Fibroblast of villous mesenchyme (primary cell): Measurements from ENCODE around the gene SLC48A1. TPM values are rescaled to one million over a fixed set of nuclear protein-coding genes. Genes with fewer than 3 reads are reported as not detected.
"Not testable (repeated sequence)": the region's sequence is repeated elsewhere in the genome, so short reads cannot be mapped to it uniquely, and the experiment has no call there.

ENCODE experiments used
- DNase-seq: peaks from one replicate; pipeline ENCODE4 v3.0.0-alpha.2; 2010; ENCODE audit warnings: low read depth
- H3K4me3 ChIP-seq: 2 replicates; pipeline ENCODE4 v1.5.1; 2011; ENCODE audit warnings: low read depth, mild to moderate bottlenecking, low read length
- total RNA-seq: library from RNA; depleted of rRNA; stranded (reverse); fragments of >200 nt; gene quantifications from 2 replicates; pipeline ENCODE4 v1.2.3, GENCODE V29; 2012
- TF ChIP-seq, protein P1 (sequence below): IDR thresholded peaks from 2 replicates; pipeline ENCODE4 v1.5.1; 2012; ENCODE audit warnings: low read depth, mild to moderate bottlenecking, low read length; ENCODE audit not compliant: insufficient read depth

Gene SLC48A1
- total RNA-seq, 1 donor: 19.4 TPM

DNA sequence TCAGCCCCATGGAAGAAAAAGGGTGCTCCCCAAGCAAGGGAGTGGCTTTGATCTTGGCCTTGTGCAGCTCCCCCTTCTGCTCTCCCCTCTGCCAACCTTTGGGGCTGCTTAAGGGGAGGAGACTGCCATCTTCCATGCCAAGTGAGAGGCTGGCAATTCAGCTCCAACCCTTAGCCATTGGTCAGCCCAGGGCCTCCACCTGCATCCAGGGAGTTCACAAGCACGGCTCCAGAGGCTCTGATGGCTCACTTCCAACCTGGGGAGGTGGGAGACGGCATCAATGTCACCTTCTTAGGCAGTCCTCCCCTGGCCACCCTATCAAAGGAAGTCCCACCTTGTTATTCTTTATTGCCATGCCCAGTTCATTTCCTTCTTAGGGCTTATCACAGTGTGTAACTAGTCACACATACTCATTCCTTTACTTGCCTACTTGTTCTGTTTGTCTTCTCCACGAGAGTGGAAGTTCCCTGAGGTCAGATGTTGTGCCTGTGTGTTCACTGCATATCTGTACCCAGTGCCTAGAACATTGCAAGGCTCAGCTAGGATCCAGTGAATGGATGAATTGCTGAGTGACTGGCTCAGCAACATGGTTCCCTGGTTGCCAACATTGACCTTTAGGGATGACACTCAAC lies 41.6 kb downstream of the SLC48A1 start:
- no peak for DNase-seq
- no peak overlapping the region for H3K4me3 ChIP-seq
- TF ChIP-seq, protein P1, sequence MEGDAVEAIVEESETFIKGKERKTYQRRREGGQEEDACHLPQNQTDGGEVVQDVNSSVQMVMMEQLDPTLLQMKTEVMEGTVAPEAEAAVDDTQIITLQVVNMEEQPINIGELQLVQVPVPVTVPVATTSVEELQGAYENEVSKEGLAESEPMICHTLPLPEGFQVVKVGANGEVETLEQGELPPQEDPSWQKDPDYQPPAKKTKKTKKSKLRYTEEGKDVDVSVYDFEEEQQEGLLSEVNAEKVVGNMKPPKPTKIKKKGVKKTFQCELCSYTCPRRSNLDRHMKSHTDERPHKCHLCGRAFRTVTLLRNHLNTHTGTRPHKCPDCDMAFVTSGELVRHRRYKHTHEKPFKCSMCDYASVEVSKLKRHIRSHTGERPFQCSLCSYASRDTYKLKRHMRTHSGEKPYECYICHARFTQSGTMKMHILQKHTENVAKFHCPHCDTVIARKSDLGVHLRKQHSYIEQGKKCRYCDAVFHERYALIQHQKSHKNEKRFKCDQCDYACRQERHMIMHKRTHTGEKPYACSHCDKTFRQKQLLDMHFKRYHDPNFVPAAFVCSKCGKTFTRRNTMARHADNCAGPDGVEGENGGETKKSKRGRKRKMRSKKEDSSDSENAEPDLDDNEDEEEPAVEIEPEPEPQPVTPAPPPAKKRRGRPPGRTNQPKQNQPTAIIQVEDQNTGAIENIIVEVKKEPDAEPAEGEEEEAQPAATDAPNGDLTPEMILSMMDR: no peak

DNA sequence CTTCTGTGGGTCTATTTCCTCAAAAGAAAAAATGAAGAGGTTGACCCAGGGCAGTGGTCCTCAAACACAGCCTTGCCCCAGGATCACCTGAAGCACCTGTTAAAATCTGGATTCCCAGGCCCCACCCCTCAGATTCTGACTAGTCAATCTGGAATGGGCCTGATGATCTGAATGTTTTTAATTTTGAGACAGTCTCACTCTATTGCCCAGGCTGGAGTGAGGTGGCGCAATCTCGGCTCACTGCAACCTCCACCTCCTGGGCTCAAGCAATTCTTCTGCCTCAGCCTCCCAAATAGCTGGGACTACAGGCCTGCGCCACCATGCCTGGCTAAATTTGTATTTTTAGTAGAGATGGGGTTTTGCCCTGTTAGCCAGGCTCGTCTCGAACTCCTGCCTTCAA lies 42.4 kb downstream of the SLC48A1 start:
- H3K4me3 ChIP-seq, DNase-seq: not testable (repeated sequence)

DNA sequence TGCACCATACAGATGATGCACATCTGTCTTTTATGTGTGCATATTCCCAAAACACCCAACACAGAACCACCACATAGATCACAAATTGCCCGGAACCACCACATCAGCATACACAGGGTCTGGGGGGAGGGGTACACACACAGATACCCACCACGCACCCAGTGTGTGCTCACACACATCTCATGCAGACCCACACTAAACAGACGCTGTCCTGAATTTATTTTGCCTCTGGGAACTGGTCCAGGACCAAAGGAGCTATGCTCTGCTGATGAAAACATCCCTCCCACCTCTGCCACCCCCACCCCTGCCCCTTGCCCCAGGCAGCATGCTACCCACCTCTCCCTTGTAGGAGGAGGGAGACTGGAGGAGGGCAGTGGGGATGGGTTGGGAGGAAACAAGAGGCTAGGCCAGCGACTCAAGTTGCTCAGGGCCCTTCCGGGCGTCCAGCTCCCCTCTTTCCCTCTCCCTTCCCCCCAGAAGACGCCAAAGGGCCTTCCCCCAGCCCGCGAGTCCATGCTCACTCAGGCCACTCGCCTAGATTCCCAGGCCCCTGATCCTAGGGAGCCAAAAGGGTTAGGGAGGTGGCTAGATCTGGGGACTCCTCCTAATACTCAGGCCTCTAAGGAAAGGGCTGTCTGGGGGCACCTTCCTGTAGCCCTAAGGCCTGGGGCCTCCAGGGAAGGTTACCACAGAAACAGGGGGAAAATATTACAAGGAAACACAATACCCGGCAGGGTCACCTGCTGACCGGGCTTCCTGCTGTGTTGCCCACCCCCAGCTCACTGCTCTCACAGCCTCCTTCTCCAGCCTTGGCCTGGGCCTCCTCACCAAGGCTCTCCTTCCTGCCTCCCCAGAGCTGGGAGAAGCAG lies 43.6 kb downstream of the SLC48A1 start:
- TF ChIP-seq, protein P1: no peak
- DNase-seq: peak; percentile 48
- H3K4me3 ChIP-seq: peak overlapping the region; percentile 58

DNA sequence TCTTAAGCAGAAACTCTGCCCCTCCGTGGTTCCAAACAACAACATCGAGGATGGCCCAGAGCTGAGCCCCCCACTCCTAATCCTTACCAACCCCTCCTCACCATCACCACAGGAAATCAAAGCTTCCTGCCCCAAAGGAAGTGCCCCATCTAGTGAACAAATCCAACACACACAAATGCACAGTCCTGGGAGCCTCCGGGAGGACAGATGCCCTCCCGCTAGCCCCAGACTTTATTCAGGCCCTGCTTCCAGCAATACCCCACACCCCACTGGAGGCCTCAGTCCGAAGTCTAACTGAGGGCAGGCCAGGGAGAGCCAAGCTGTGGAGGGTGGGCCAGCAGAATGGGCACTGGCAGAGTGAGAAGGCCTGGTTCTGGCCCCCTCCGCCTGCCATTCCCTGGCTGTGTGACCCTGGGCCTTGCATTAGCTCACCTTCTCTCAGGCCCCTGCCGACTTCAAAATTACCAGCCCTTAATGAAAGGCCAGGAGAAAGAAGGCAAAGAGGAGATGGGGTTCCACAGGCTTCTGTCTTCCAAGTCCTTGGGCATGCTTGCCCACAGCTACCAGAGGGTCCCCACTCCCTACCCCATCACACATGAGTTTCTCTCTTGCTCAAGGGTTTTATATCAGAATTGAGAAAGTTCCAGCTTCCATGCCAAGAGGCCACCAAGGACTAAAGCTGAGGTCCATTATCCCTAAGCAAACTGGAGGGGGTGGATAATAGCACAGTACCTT lies 44.4 kb downstream of the SLC48A1 start:
- peak overlapping the region; percentile 58 for H3K4me3 ChIP-seq
- DNase-seq: no peak
- TF ChIP-seq, protein P1: peak; percentile 28

DNA sequence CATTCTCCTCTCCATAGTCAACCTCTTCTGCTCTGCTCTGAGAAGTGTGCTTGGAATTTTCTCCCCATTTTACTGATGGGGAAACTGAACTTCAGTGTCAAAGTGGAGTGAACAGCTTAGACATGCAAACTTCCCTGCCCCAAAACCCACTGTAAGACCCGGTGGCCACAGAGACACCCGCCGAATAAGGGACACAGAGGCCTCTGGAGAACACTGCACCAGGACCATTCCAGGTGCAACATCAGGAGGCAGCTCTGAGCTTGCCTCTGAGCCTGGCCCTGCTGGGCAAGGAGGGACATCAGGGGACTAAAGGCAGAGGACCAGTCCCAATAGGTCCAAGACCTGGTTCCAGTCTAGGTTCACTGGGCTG lies 45.0 kb downstream of the SLC48A1 start:
- DNase-seq: no peak
- peak overlapping the region; percentile 58 for H3K4me3 ChIP-seq
- TF ChIP-seq, protein P1: no peak

DNA sequence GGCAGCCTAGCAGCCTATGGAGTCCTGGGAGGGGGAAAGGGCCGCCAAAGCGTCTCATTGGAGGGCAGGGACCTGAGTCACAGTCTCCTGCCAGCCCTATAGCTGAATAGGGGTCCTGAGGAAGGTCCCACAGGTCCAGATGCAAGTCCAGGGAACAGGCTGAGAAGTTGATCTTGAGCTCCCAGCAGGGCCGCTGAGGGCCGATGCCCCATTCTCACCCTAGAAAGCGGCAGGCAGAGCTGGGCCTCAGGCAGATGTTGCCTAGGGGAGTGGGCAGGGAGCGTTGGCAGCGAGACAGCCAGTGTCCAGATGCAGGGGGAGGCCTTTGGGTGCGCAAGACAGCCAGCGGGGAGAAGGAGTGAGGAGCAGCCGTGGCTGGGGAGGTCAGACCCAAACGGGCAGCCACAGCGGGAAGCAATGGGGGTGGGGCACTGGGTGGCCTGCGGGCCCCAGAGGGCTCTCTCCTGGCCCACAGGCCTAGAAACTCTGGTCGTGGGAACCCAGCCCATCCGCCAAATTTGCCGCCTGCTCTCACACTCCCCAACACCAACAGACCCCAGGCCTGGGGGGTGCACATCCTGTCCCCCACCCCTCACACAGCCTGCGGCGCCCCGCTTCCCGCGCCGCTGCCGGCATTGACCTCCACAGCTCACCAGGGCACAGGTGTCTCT lies 45.6 kb downstream of the SLC48A1 start:
- peak overlapping the region; percentile 58 for H3K4me3 ChIP-seq
- TF ChIP-seq, protein P1: no peak
- peak; percentile 55 for DNase-seq
